Activated CD8-positive, alpha-beta memory T cell treated with anti-CD3 and anti-CD28 coated beads, Interleukin-2, amount 10 ng/mL, durations not matched to agents 7 days and 5 days (primary cell): ENCODE data around the gene REV3L. TPM values are rescaled to one million over a fixed set of nuclear protein-coding genes. Genes with fewer than 3 reads are reported as not detected.

Experiments
- ATAC-seq: fragments of 150-1000 bp; cut with Tn5 transposase; one replicate; pipeline ENCODE4 v1.10.0; 2021; ENCODE audit warnings: moderate library complexity
- CTCF ChIA-PET: fragments of 350-600 bp; sonication (Branson Sonifier 250); formaldehyde crosslinking; loops from one replicate; lab custom pipeline; 2021; ENCODE audit warnings: antibody characterized with exemption; lab: Charles Lee
- DNase-seq: peaks from one replicate; pipeline ENCODE4 v3.0.0-alpha.2; 2020
- H3K27ac Mint-ChIP-seq: one replicate; pipeline ENCODE4 v1.8.0; 2021; ENCODE audit warnings: mild to moderate bottlenecking, mixed read lengths
- H3K27me3 Mint-ChIP-seq: one replicate; pipeline ENCODE4 v1.8.0; 2021; ENCODE audit warnings: mixed read lengths
- H3K36me3 Mint-ChIP-seq: one replicate; pipeline ENCODE4 v1.8.0; 2021; ENCODE audit warnings: mild to moderate bottlenecking, mixed read lengths
- H3K4me1 Mint-ChIP-seq: one replicate; pipeline ENCODE4 v1.8.0; 2021; ENCODE audit warnings: mixed read lengths
- H3K4me3 Mint-ChIP-seq: one replicate; pipeline ENCODE4 v1.8.0; 2021; ENCODE audit warnings: mild to moderate bottlenecking, moderate library complexity, mixed read lengths
- H3K9me3 Mint-ChIP-seq: one replicate; pipeline ENCODE4 v1.8.0; 2022; ENCODE audit warnings: low read depth, mixed read lengths
- total RNA-seq, 2 experiments: library from RNA; stranded (reverse); gene quantifications; one replicate each; pipeline ENCODE4 v1.2.3, GENCODE V29; 2021

REV3L gene
- total RNA-seq, 2 experiments from 2014 or later: 23.7 to 24.3 TPM

GRCh38 chr6:111388681-111389080 lies 94.3 kb downstream of the REV3L start:
- no peaks in the 10 kb centered on the region for H3K9me3 Mint-ChIP-seq
- H3K36me3 Mint-ChIP-seq: peaks cover 37% of the 10 kb centered on the region
- H3K27ac Mint-ChIP-seq: no peak overlapping the region
- H3K4me3 Mint-ChIP-seq: no peak overlapping the region
- DNase-seq (no peak), ATAC-seq (no peak)
- H3K4me1 Mint-ChIP-seq: no peaks in the 10 kb centered on the region
- H3K27me3 Mint-ChIP-seq: no peaks in the 10 kb centered on the region
- CTCF ChIA-PET: no interaction called here

DNA sequence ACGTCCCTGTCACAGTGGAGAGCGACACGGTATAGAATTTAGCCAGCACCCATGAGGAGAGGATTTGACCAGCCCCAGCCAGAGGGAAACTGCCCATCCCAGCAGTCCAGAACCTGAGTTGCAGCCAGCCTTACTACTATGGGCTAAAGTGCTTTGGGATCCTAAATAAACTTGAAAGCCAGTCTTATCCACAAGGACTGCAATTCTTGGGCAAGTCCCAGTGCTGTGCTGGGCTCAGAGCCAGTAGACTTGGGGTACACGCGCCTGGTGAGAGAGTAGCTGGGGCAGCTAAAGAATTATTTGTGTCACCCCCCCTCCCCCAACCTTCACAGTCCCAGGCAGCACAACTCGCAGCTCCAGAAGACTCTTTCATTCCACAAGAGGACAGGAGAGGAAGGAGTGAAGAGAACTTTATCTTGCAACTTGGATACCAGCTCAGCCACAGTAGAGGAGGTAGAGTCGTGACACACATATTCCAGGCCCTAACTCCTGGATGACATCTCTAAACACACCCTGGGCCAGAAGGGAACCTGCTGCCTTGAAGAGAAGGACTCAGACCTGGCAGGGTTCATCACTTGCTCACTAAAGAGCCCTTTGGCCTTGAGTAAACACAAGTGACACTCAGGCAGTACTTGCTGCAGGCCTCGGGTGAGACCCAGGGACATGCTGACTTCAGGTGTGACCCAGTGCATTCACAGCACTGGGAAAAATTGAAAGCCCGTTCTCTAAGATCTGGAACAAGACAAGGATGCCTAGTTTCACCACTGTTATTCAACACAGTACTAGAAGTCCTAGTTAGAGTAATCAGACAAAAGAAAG lies 100.3 kb downstream of the REV3L start:
- H3K4me1 Mint-ChIP-seq: peaks cover 18% of the 10 kb centered on the region
- ATAC-seq: no peak
- no peak overlapping the region for H3K27ac Mint-ChIP-seq
- H3K27me3 Mint-ChIP-seq: no peaks in the 10 kb centered on the region
- no peak for DNase-seq
- H3K36me3 Mint-ChIP-seq: peaks cover 51% of the 10 kb centered on the region
- CTCF ChIA-PET: no interaction called here
- no peak overlapping the region for H3K4me3 Mint-ChIP-seq
- H3K9me3 Mint-ChIP-seq: no peaks in the 10 kb centered on the region

DNA sequence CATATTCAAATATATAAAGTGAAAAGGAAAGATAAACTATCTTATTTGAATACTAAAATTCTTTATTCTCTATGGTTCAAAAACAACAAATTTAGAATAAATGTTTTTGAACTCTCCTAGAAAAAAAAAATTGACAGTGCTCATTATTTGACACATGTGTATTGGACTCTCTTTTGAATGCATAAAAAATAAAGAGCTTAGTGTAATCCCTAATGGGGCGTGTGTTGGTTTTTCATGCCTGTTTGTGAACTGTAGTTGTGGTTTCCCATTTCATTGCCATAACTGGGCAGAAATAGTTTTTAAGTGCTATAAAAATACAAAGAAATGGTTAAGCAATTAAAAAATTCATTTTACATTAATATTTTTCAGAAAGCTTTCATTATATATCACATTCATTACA lies 101.3 kb downstream of the REV3L start:
- CTCF ChIA-PET: interaction anchor here (1.1 to 1.5 kb wide), 3 partner anchors 9 to 97 kb away, joined by 3 to 4 read pairs (median 3); no protein-coding TSS in a partner anchor
- no peak overlapping the region for H3K4me3 Mint-ChIP-seq
- H3K9me3 Mint-ChIP-seq: no peaks in the 10 kb centered on the region
- no peaks in the 10 kb centered on the region for H3K27me3 Mint-ChIP-seq
- H3K4me1 Mint-ChIP-seq: peaks cover 21% of the 10 kb centered on the region
- ATAC-seq (no peak), DNase-seq (no peak)
- H3K27ac Mint-ChIP-seq: no peak overlapping the region
- peaks cover 50% of the 10 kb centered on the region for H3K36me3 Mint-ChIP-seq

DNA sequence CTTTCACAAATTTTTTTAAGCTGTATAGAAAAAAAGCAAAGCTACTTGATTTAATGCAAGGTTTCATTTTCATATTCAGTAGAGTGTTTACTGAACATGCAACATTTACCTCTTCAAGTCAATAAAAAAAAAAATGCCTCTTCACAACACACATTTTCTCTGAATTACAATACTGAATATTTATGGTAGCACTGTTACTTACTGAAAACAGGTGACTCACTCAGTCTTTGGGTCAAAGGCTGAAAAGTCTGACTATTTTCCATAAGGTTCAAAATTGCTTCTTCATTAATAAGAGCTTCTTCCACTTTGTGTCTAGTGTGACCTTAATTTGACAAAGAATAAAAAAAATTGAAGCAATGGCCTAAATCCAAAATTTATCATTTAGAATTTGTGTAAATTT lies 101.9 kb downstream of the REV3L start:
- Mint-ChIP-seq H3K9me3 (no peaks in the 10 kb centered on the region), H3K4me1 (peaks cover 23% of the 10 kb centered on the region), H3K27ac (no peak overlapping the region), H3K4me3 (no peak overlapping the region), H3K36me3 (peaks cover 52% of the 10 kb centered on the region), H3K27me3 (no peaks in the 10 kb centered on the region)
- no peak for DNase-seq
- no peak for ATAC-seq
- CTCF ChIA-PET: interaction anchor here (1.1 to 1.5 kb wide), 3 partner anchors 8 to 98 kb away, joined by 3 to 4 read pairs (median 3); no protein-coding TSS in a partner anchor

DNA sequence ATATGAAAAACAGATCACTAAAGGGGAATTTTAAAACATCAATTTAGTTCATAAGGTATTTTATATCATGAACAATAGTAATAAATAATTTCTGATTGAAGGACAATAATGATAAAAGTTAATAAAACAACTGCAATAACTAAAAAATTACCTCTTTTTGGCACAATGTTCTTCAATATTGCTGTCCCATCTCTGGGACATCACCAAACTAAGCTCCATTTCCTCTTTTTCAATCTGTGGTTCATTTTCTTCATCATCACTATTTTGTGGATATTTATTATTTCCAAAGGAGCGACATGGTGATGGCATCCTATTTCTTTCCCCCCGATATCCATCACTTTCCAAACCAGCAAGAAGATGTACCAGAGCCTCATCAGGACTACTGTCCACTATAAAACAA lies 103.2 kb downstream of the REV3L start:
- H3K4me1 Mint-ChIP-seq: peaks cover 23% of the 10 kb centered on the region
- peaks cover 57% of the 10 kb centered on the region for H3K36me3 Mint-ChIP-seq
- H3K27ac Mint-ChIP-seq: no peak overlapping the region
- H3K9me3 Mint-ChIP-seq: no peaks in the 10 kb centered on the region
- no peaks in the 10 kb centered on the region for H3K27me3 Mint-ChIP-seq
- no peak for DNase-seq
- CTCF ChIA-PET: no interaction called here
- H3K4me3 Mint-ChIP-seq: no peak overlapping the region
- no peak for ATAC-seq

GRCh38 chr6:111379302-111379701 lies 103.7 kb downstream of the REV3L start:
- Mint-ChIP-seq H3K27ac (peak overlapping the region; percentile 45), H3K36me3 (peaks cover 57% of the 10 kb centered on the region), H3K4me1 (peaks cover 23% of the 10 kb centered on the region), H3K4me3 (no peak overlapping the region), H3K27me3 (no peaks in the 10 kb centered on the region), H3K9me3 (no peaks in the 10 kb centered on the region)
- CTCF ChIA-PET: no interaction called here
- peak; percentile 36 for ATAC-seq
- no peak for DNase-seq

DNA sequence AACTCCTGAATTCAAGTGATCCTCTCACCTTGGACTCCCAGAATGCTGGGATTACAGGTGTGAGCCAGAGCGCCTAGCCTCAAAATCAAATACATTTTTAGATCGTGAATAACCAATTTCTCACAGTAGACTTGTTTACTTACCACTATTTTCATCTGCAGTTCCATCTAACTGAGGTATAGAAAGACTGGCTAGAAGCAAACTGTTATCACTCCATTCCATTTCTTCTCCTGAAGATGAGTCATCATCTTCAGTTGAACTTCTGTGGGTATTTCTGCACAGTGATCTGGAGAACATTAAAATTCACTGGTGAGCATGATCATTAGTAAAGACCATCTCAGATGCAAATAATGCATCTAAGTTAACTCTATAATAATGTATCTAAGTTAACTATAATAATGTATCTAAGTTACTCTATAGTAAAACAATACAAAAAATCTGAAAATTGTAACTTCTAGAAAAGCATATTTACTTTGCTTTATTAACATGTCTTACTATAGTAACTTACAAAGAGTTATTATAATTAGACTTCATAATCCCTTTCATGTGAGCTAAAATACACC lies 105.4 kb downstream of the REV3L start:
- H3K36me3 Mint-ChIP-seq: peaks cover 57% of the 10 kb centered on the region
- no peak overlapping the region for H3K27ac Mint-ChIP-seq

GRCh38 chr6:111367393-111368088 lies 115.5 kb downstream of the REV3L start:
- DNase-seq (peak; percentile 77), ATAC-seq (peak; percentile 97)
- CTCF ChIA-PET: interaction anchor here (1.2 to 1.6 kb wide), 4 partner anchors 11 to 238 kb away, joined by 3 to 6 read pairs (median 4); partner anchors contain the start of gene TRAF3IP2
- H3K4me1 Mint-ChIP-seq: peaks cover 18% of the 10 kb centered on the region
- no peaks in the 10 kb centered on the region for H3K27me3 Mint-ChIP-seq
- H3K27ac Mint-ChIP-seq: peak overlapping the region; percentile 52
- H3K4me3 Mint-ChIP-seq: no peak overlapping the region
- H3K9me3 Mint-ChIP-seq: no peaks in the 10 kb centered on the region
- peaks cover 19% of the 10 kb centered on the region for H3K36me3 Mint-ChIP-seq

More for the DNA sequence above, 105.4 kb downstream of the REV3L start:
- H3K9me3 Mint-ChIP-seq: no peaks in the 10 kb centered on the region
- no peaks in the 10 kb centered on the region for H3K27me3 Mint-ChIP-seq
- H3K4me1 Mint-ChIP-seq: peaks cover 23% of the 10 kb centered on the region
- CTCF ChIA-PET: no interaction called here
- no peak for DNase-seq
- no peak overlapping the region for H3K4me3 Mint-ChIP-seq
- no peak for ATAC-seq

GRCh38 chr6:111361648-111362047 lies 121.4 kb downstream of the REV3L start:
- H3K9me3 Mint-ChIP-seq: no peaks in the 10 kb centered on the region
- H3K4me3 Mint-ChIP-seq: no peak overlapping the region
- no peak overlapping the region for H3K27ac Mint-ChIP-seq
- ATAC-seq (no peak), DNase-seq (no peak)
- H3K27me3 Mint-ChIP-seq: no peaks in the 10 kb centered on the region
- peaks cover 7% of the 10 kb centered on the region for H3K36me3 Mint-ChIP-seq
- H3K4me1 Mint-ChIP-seq: no peaks in the 10 kb centered on the region
- CTCF ChIA-PET: no interaction called here

DNA sequence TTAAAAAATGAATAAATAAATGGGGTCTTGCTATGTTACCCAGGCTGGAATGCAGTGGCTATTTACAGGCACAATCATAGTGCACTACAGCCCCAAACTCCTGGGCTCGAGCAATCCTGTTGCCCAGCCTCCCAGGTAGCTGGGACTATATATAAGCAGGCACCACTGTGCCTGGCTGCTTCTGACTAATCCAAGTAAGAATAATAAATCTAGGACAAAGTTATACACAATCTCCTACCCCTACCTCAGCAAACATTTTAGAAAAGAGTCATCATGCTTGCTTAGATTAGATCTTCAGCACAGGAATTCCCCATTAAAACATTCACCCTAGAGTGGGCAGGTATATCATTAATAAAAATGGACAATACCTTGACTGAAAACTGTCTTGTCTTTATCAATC lies 124.6 kb downstream of the REV3L start:
- no peak overlapping the region for H3K27ac Mint-ChIP-seq
- no peak overlapping the region for H3K4me3 Mint-ChIP-seq
- no peak for DNase-seq
- ATAC-seq: no peak
- H3K9me3 Mint-ChIP-seq: no peaks in the 10 kb centered on the region
- no peaks in the 10 kb centered on the region for H3K4me1 Mint-ChIP-seq
- peaks cover 15% of the 10 kb centered on the region for H3K36me3 Mint-ChIP-seq
- CTCF ChIA-PET: interaction anchor here (1.3 kb wide), 1 partner anchor 99 kb away, joined by 4 read pairs; a partner anchor contains a TSS
- no peaks in the 10 kb centered on the region for H3K27me3 Mint-ChIP-seq

- DNase-seq: no peak
- ATAC-seq: no peak
- H3K36me3 Mint-ChIP-seq: peaks cover 15% of the 10 kb centered on the region
- H3K27me3 Mint-ChIP-seq: no peaks in the 10 kb centered on the region
- CTCF ChIA-PET: interaction anchor here (1.3 kb wide), 1 partner anchor 98 kb away, joined by 4 read pairs; a partner anchor contains a TSS
- no peak overlapping the region for H3K4me3 Mint-ChIP-seq
- no peak overlapping the region for H3K27ac Mint-ChIP-seq
- no peaks in the 10 kb centered on the region for H3K4me1 Mint-ChIP-seq
- H3K9me3 Mint-ChIP-seq: no peaks in the 10 kb centered on the region
Observed at GRCh38 chr6:111357705-111358104, 125.3 kb downstream of the REV3L start.

DNA sequence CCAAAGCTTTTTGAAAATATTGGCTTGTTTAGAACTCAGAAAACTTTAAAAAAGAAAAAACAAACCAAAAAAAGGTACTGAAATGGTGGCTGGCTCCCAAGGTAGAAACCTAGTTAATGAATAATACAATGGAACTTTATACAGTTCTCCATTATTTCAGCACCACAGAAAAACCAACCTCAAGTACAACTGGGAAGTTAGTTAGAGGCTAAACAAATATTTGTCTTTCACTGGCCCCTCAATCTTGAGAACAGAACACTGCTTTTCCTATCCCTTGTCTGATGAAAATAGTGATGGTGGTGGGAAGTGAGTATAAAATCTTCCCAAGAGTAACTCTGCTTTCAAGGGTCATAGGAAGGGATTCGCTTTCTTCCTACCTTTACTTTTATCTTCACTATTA lies 126.5 kb downstream of the REV3L start:
- Mint-ChIP-seq H3K4me3 (no peak overlapping the region), H3K27ac (no peak overlapping the region)
- CTCF ChIA-PET: interaction anchor here (1.4 kb wide), 1 partner anchor 10 kb away, joined by 4 read pairs; no protein-coding TSS in a partner anchor

GRCh38 chr6:111354758-111355555 lies 128.1 kb downstream of the REV3L start:
- H3K27me3 Mint-ChIP-seq: no peaks in the 10 kb centered on the region
- ATAC-seq (no peak), DNase-seq (no peak)
- H3K36me3 Mint-ChIP-seq: peaks cover 18% of the 10 kb centered on the region
- no peaks in the 10 kb centered on the region for H3K4me1 Mint-ChIP-seq
- CTCF ChIA-PET: no interaction called here
- no peak overlapping the region for H3K4me3 Mint-ChIP-seq
- H3K9me3 Mint-ChIP-seq: no peaks in the 10 kb centered on the region
- H3K27ac Mint-ChIP-seq: no peak overlapping the region

More for the DNA sequence above, 126.5 kb downstream of the REV3L start:
- Mint-ChIP-seq H3K4me1 (no peaks in the 10 kb centered on the region), H3K27me3 (no peaks in the 10 kb centered on the region), H3K36me3 (peaks cover 15% of the 10 kb centered on the region), H3K9me3 (no peaks in the 10 kb centered on the region)
- no peak for DNase-seq
- ATAC-seq: no peak
